CD8-positive, alpha-beta memory T cell (primary cell): ENCODE data around the gene STIM1. TPM values are rescaled to one million over a fixed set of nuclear protein-coding genes. Genes with fewer than 3 reads are reported as not detected.
A peak's percentile ranks its signal among the peaks of the same experiment; 100 is the strongest.
"Not testable (repeated sequence)": the region's sequence is repeated elsewhere in the genome, so short reads cannot be mapped to it uniquely, and the experiment has no call there.

ENCODE experiments used
- CTCF ChIA-PET: fragments of 350-600 bp; sonication (Branson Sonifier 250); formaldehyde crosslinking; loops from one replicate; lab custom pipeline; 2021; ENCODE audit warnings: antibody characterized with exemption; lab: Charles Lee
- POLR2A ChIA-PET: fragments of 350-600 bp; sonication (Branson Sonifier 250); formaldehyde crosslinking; loops from one replicate; lab custom pipeline; 2021; ENCODE audit warnings: antibody characterized with exemption; lab: Charles Lee
- DNase-seq, 5 donors: peaks; one replicate each; pipeline versions ENCODE4 v3.0.0 to v3.0.0-alpha.2; 2020 to 2022; ENCODE audit warnings: mixed read lengths in 1 of 5
- H3K27ac ChIP-seq: one replicate; pipeline ENCODE4 v1.7.0; 2013; ENCODE audit warnings: low read depth, mild to moderate bottlenecking, low read length, moderate library complexity
- H3K27me3 ChIP-seq: 2 replicates; pipeline ENCODE4 v1.7.0; 2013; ENCODE audit warnings: low read length, mild to moderate bottlenecking; ENCODE audit not compliant: insufficient read depth, poor library complexity, severe bottlenecking
- H3K36me3 ChIP-seq: 2 replicates; pipeline ENCODE4 v1.7.0; 2013; ENCODE audit warnings: mild to moderate bottlenecking, low read length, moderate library complexity; ENCODE audit not compliant: insufficient read depth
- H3K4me1 ChIP-seq: 2 replicates; pipeline ENCODE4 v1.7.0; 2013; ENCODE audit warnings: mild to moderate bottlenecking, low read length, moderate library complexity; ENCODE audit not compliant: insufficient read depth
- H3K4me3 ChIP-seq: 2 replicates; pipeline ENCODE4 v1.7.0; 2013; ENCODE audit warnings: mild to moderate bottlenecking, low read length
- H3K9me3 ChIP-seq: 2 replicates; pipeline ENCODE4 v1.7.0; 2013; ENCODE audit warnings: mild to moderate bottlenecking, low read length
- H3K27ac Mint-ChIP-seq, 8 donors: one replicate each; pipeline ENCODE4 v1.8.0; 2020 to 2021; ENCODE audit warnings: mixed read lengths in 8 of 8, mild to moderate bottlenecking in 6 of 8, inconsistent platforms in 3 of 8, moderate library complexity in 3 of 8
- H3K27me3 Mint-ChIP-seq, 2 donors: one replicate each; pipeline ENCODE4 v1.8.0; 2020 to 2021; ENCODE audit warnings: mixed read lengths in 2 of 2, mild to moderate bottlenecking in 1 of 2, moderate library complexity in 1 of 2
- H3K36me3 Mint-ChIP-seq, 3 donors: one replicate each; pipeline ENCODE4 v1.8.0; 2020 to 2021; ENCODE audit warnings: mixed read lengths in 3 of 3, inconsistent platforms in 1 of 3, mild to moderate bottlenecking in 1 of 3
- H3K4me1 Mint-ChIP-seq, 3 donors: one replicate each; pipeline ENCODE4 v1.8.0; 2020 to 2021; ENCODE audit warnings: mixed read lengths in 3 of 3, inconsistent platforms in 1 of 3, mild to moderate bottlenecking in 1 of 3
- H3K4me3 Mint-ChIP-seq, 7 donors: one replicate each; pipeline ENCODE4 v1.8.0; 2020 to 2021; ENCODE audit warnings: mixed read lengths in 7 of 7, mild to moderate bottlenecking in 6 of 7, moderate library complexity in 4 of 7, inconsistent platforms in 2 of 7
- H3K9me3 Mint-ChIP-seq, 5 donors: one replicate each; pipeline ENCODE4 v1.8.0; 2020 to 2022; ENCODE audit warnings: mixed read lengths in 5 of 5, mild to moderate bottlenecking in 3 of 5, moderate library complexity in 2 of 5, inconsistent platforms in 1 of 5
- polyA plus RNA-seq: library from polyadenylated mRNA; unstranded; fragments of 300-500 nt; fragmentation: Illumina TruSeq; gene quantifications from one replicate; pipeline ENCODE4 v1.2.3, GENCODE V29; 2021
- total RNA-seq, 2 experiments: library from RNA; stranded (reverse); gene quantifications; one replicate each; pipeline ENCODE4 v1.2.3, GENCODE V29; 2021

The STIM1 gene
- total and polyA plus RNA-seq, 3 experiments from 2014 or later, result 43.8 to 46.0 (median 45.6) TPM

GRCh38 chr11:4004753-4005152 lies 149.3 kb downstream of the STIM1 start:
- not testable (repeated sequence) for H3K4me3 Mint-ChIP-seq, H3K36me3 Mint-ChIP-seq
- H3K27ac Mint-ChIP-seq, result peak overlapping the region in 1 of 8 donors; percentile 69

DNA sequence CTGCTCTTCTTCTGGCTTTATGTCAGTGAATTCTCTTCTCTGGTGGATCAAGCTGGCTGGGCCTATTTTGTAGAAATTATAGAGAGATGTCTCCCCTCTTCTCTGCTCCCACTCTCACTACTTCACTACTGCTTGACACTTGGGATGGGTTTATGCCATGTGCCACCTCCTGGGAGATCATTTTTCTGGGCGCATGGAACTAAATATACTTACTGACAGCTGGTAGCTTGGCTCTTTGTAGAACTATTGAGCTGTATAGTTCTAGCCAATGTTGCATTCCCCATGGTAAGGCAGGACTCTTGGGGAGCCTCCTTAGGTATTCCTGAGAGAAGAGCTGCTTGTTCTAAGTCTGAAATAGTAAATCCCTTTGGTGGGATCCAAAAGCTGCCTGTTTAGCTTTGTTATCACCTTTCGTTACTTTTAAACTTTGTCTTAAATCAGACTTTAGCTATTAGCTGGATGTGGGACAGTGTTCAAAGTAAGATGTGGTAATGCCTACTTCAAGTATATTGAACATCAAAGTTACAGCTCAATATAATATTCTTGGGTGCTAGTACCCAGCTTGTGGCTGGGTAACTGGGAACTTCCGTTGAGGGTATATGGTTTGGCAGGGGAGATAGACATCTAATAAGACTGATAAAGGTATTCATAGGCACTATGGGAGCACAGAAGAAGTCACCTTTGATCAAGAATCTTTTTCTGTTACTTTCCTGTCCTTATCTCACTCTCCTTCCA lies 151.6 kb downstream of the STIM1 start:
- H3K27me3 Mint-ChIP-seq, result no peaks in the 10 kb centered on the region
- POLR2A ChIA-PET, result interaction anchor here (1.0 kb wide), 1 partner anchor 131 kb away, joined by 3 read pairs; no protein-coding TSS in a partner anchor
- no peaks in the 10 kb centered on the region for H3K9me3 Mint-ChIP-seq
- Histone ChIP-seq H3K4me1 (peaks cover 19% of the 10 kb centered on the region), H3K27ac (no peak overlapping the region), H3K4me3 (no peak overlapping the region), H3K27me3 (no peaks in the 10 kb centered on the region), H3K36me3 (no peaks in the 10 kb centered on the region), H3K9me3 (no peaks in the 10 kb centered on the region)
- H3K4me1 Mint-ChIP-seq, result peaks cover 31 to 41% (median 36%) of the 10 kb centered on the region in 3 donors
- CTCF ChIA-PET, result interaction anchor here (0.9 to 1.4 kb wide), 5 partner anchors 11 to 158 kb away, joined by 3 to 5 read pairs (median 4); no protein-coding TSS in a partner anchor
- H3K27ac Mint-ChIP-seq, result peak overlapping the region; percentile 32 to 91 (median 80)
- DNase-seq, result no peak
- peaks cover 6 to 8% (median 7%) of the 10 kb centered on the region in 3 donors for H3K36me3 Mint-ChIP-seq
- peak overlapping the region in 6 of 7 donors; percentile 4 to 48 (median 19) for H3K4me3 Mint-ChIP-seq

More at GRCh38 chr11:4004753-4005152, 149.3 kb downstream of the STIM1 start:
- H3K9me3 ChIP-seq, DNase-seq, H3K9me3 Mint-ChIP-seq, CTCF ChIA-PET, H3K4me3 ChIP-seq, H3K27me3 ChIP-seq, H3K27me3 Mint-ChIP-seq, H3K27ac ChIP-seq, POLR2A ChIA-PET, H3K36me3 ChIP-seq: not testable (repeated sequence)
- H3K4me1 ChIP-seq, result peaks cover 19% of the 10 kb centered on the region
- peaks cover 23 to 28% (median 24%) of the 10 kb centered on the region in 3 donors for H3K4me1 Mint-ChIP-seq

- Histone ChIP-seq H3K36me3 (no peaks in the 10 kb centered on the region), H3K9me3 (no peaks in the 10 kb centered on the region), H3K27ac (no peak overlapping the region), H3K27me3 (no peaks in the 10 kb centered on the region), H3K4me3 (no peak overlapping the region), H3K4me1 (peaks cover 19% of the 10 kb centered on the region)
- no peak for DNase-seq
- no peaks in the 10 kb centered on the region for H3K27me3 Mint-ChIP-seq
- ChIA-PET POLR2A (no interaction called here), CTCF (interaction anchor here (1.4 kb wide), 1 partner anchor 65 kb away, joined by 4 read pairs; no protein-coding TSS in a partner anchor)
- peaks cover 39 to 51% (median 46%) of the 10 kb centered on the region in 3 donors for H3K4me1 Mint-ChIP-seq
- H3K36me3 Mint-ChIP-seq, result peaks cover 6 to 8% (median 7%) of the 10 kb centered on the region in 3 donors
- no peaks in the 10 kb centered on the region for H3K9me3 Mint-ChIP-seq
- H3K27ac Mint-ChIP-seq, result no peak overlapping the region
- no peak overlapping the region for H3K4me3 Mint-ChIP-seq
These were observed 152.7 kb downstream of the STIM1 start for GRCh38 chr11:4008116-4008515.

- POLR2A ChIA-PET, H3K27ac Mint-ChIP-seq, H3K27me3 ChIP-seq, H3K4me3 ChIP-seq, H3K4me1 ChIP-seq, H3K36me3 ChIP-seq, H3K9me3 ChIP-seq, H3K27me3 Mint-ChIP-seq, CTCF ChIA-PET, H3K4me3 Mint-ChIP-seq, H3K27ac ChIP-seq, H3K9me3 Mint-ChIP-seq, DNase-seq: not testable (repeated sequence)
- Mint-ChIP-seq H3K4me1 (peaks cover 65 to 93% (median 86%) of the 10 kb centered on the region in 3 donors), H3K36me3 (peaks cover 0 to 11% (median 5%) of the 10 kb centered on the region in 3 donors)
These were observed 161.1 kb downstream of the STIM1 start for GRCh38 chr11:4016602-4017001.

DNA sequence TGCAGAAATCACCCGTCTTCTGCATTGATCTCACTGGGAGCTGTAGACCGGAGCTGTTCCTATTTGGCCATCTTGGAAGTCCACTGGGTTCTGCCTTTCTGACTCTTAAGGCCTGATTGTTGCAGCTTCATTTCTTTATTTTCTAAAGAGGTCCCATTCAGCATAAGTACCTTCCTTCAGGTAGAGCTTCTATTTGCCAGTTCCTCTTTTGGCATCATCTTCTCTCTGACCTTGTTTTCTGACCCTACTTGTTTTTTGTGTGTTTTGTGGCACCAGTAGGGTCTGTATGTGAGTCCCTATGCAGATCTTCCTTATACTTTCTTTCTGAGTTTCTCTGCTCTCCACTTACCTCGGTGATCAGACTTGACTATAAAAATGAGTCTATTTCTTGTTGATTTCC lies 161.7 kb downstream of the STIM1 start:
- Mint-ChIP-seq H3K4me1 (peaks cover 62 to 88% (median 84%) of the 10 kb centered on the region in 3 donors), H3K4me3 (no peak overlapping the region), H3K27me3 (no peaks in the 10 kb centered on the region), H3K27ac (peak overlapping the region in 4 of 8 donors; percentile 8 to 70 (median 42)), H3K9me3 (no peaks in the 10 kb centered on the region), H3K36me3 (peaks cover 0 to 9% (median 2%) of the 10 kb centered on the region in 3 donors)
- no peaks in the 10 kb centered on the region for H3K9me3 ChIP-seq
- no peak for DNase-seq
- peaks cover 4% of the 10 kb centered on the region for H3K4me1 ChIP-seq
- no peak overlapping the region for H3K4me3 ChIP-seq
- ChIA-PET CTCF (interaction anchor here (1.2 kb wide), 1 partner anchor 56 kb away, joined by 4 read pairs; no protein-coding TSS in a partner anchor), POLR2A (no interaction called here)
- H3K27me3 ChIP-seq, result no peaks in the 10 kb centered on the region
- no peaks in the 10 kb centered on the region for H3K36me3 ChIP-seq
- H3K27ac ChIP-seq, result no peak overlapping the region

DNA sequence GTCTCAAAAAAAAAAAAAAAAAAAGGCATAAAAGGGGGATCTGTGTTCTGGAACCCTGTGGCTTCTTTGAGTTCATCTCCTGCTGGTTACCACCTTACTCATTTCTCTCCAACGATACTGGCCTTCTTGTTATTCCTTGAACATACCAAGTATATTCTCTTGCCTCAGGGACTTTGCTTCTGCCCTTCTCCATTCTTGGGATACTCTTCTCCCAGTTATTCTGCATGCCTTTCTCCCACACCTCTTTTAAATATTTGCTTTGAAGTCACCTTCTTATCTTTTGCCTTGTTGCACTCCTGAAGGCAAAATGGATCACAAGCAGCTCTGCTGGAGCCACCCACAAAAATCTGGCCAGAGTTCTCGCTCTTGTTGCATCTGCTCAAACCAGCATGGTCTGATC lies 163.2 kb downstream of the STIM1 start:
- H3K27me3 Mint-ChIP-seq, result no peaks in the 10 kb centered on the region
- Histone ChIP-seq H3K4me1 (peaks cover 4% of the 10 kb centered on the region), H3K27ac (no peak overlapping the region), H3K9me3 (no peaks in the 10 kb centered on the region), H3K36me3 (peaks cover 3% of the 10 kb centered on the region), H3K4me3 (no peak overlapping the region), H3K27me3 (no peaks in the 10 kb centered on the region)
- POLR2A ChIA-PET, result no interaction called here
- peaks cover 55 to 81% (median 80%) of the 10 kb centered on the region in 3 donors for H3K4me1 Mint-ChIP-seq
- peaks cover 0 to 11% (median 7%) of the 10 kb centered on the region in 3 donors for H3K36me3 Mint-ChIP-seq
- no peak for DNase-seq
- H3K4me3 Mint-ChIP-seq, result no peak overlapping the region
- CTCF ChIA-PET, result no interaction called here
- H3K9me3 Mint-ChIP-seq, result no peaks in the 10 kb centered on the region
- peak overlapping the region in 3 of 8 donors; percentile 44 to 55 (median 52) for H3K27ac Mint-ChIP-seq

DNA sequence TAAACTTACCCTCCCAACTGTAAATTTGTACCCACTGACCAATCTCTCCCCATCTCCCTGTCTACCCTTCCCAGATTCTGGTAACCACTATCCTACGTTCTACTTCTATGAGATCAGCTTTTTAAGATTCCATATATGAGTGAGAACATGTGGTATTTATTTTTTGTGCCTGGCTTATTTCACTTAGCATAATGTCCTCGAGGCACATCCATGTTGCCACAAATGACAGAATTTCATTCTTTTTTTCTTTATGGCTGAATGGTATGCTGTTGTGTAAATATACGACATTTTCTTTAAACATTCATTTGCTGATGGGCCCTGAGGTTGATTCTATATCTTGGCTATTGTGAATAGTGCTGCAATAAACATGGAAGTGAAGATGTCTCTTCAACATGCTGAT lies 164.4 kb downstream of the STIM1 start:
- no peak overlapping the region for H3K4me3 ChIP-seq
- Mint-ChIP-seq H3K27me3 (no peaks in the 10 kb centered on the region), H3K27ac (peak overlapping the region in 4 of 8 donors; percentile 0 to 69 (median 8)), H3K4me1 (peaks cover 47 to 80% (median 69%) of the 10 kb centered on the region in 3 donors), H3K4me3 (no peak overlapping the region), H3K9me3 (no peaks in the 10 kb centered on the region), H3K36me3 (peaks cover under 1 to 20% (median 8%) of the 10 kb centered on the region in 3 donors)
- no peak for DNase-seq
- POLR2A ChIA-PET, result no interaction called here
- peaks cover 4% of the 10 kb centered on the region for H3K4me1 ChIP-seq
- H3K9me3 ChIP-seq, result no peaks in the 10 kb centered on the region
- H3K27me3 ChIP-seq, result no peaks in the 10 kb centered on the region
- CTCF ChIA-PET, result no interaction called here
- no peak overlapping the region for H3K27ac ChIP-seq
- peaks cover 9% of the 10 kb centered on the region for H3K36me3 ChIP-seq

- no peak overlapping the region for H3K4me3 ChIP-seq
- Mint-ChIP-seq H3K36me3 (peaks cover 15 to 44% (median 21%) of the 10 kb centered on the region in 3 donors), H3K27me3 (no peaks in the 10 kb centered on the region), H3K4me1 (peaks cover 28 to 57% (median 53%) of the 10 kb centered on the region in 3 donors), H3K9me3 (peaks cover 0 to 3% (median 0%) of the 10 kb centered on the region in 5 donors), H3K27ac (peak overlapping the region in 1 of 8 donors; percentile 80), H3K4me3 (no peak overlapping the region)
- H3K36me3 ChIP-seq, result peaks cover 9% of the 10 kb centered on the region
- DNase-seq, result no peak
- no peaks in the 10 kb centered on the region for H3K9me3 ChIP-seq
- ChIA-PET POLR2A (no interaction called here), CTCF (interaction anchor here (1.2 kb wide), 2 partner anchors 12 to 168 kb away, joined by 3 read pairs; no protein-coding TSS in a partner anchor)
- no peak overlapping the region for H3K27ac ChIP-seq
- no peaks in the 10 kb centered on the region for H3K27me3 ChIP-seq
- H3K4me1 ChIP-seq, result no peaks in the 10 kb centered on the region
These were observed 167.2 kb downstream of the STIM1 start for GRCh38 chr11:4022669-4023068.
